Right atrium auricular region (tissue), 2 donors: ENCODE measurements around the gene HRH3. TPM values are rescaled to one million over a fixed set of nuclear protein-coding genes. Genes with fewer than 3 reads are reported as not detected.

Experiments used
- DNase-seq: peaks from one replicate; pipeline ENCODE4 v3.0.0-alpha.2; 2019; ENCODE audit warnings: low spot score
- H3K27ac ChIP-seq, 2 donors: fragments of 200-600 bp; sonication (generic); 1 replicate in 1 of 2; 2 replicates in 1 of 2; pipeline ENCODE4 v1.5.1; 2016 to 2019
- H3K27me3 ChIP-seq, 2 donors: fragments of 200-600 bp; sonication (generic); one replicate each; pipeline versions ENCODE4 v1.5.1 to v1.6.0; 2017 to 2019
- H3K36me3 ChIP-seq: fragments of 200-600 bp; sonication (generic); one replicate; pipeline ENCODE4 v1.5.1; 2016
- H3K4me1 ChIP-seq, 2 donors: fragments of 200-600 bp; sonication (generic); one replicate each; pipeline versions ENCODE4 v1.5.1 to v1.6.0; 2017 to 2019
- H3K4me3 ChIP-seq, 2 donors: fragments of 200-600 bp; sonication (generic); 1 replicate in 1 of 2; 2 replicates in 1 of 2; pipeline ENCODE4 v1.5.1; 2017 to 2019; ENCODE audit warnings: mild to moderate bottlenecking in 1 of 2, moderate library complexity in 1 of 2
- H3K9me3 ChIP-seq, 2 donors: fragments of 200-600 bp; sonication (generic); one replicate each; pipeline ENCODE4 v1.5.1; 2019
- total RNA-seq, 2 donors: library from RNA; depleted of rRNA; stranded (reverse); fragments of >200 nt; gene quantifications; one replicate each; pipeline ENCODE4 v1.1.0, GENCODE V29; 2016
- TF ChIP-seq, protein P1 (sequence below), 2 donors: fragments of 200-600 bp; sonication (generic); IDR thresholded peaks; one replicate each; pipeline ENCODE4 v1.5.1; 2019; ENCODE audit warnings: antibody characterized with exemption in 2 of 2

Gene HRH3
- total RNA-seq, 2 donors from 2014 or later, result not detected

DNA sequence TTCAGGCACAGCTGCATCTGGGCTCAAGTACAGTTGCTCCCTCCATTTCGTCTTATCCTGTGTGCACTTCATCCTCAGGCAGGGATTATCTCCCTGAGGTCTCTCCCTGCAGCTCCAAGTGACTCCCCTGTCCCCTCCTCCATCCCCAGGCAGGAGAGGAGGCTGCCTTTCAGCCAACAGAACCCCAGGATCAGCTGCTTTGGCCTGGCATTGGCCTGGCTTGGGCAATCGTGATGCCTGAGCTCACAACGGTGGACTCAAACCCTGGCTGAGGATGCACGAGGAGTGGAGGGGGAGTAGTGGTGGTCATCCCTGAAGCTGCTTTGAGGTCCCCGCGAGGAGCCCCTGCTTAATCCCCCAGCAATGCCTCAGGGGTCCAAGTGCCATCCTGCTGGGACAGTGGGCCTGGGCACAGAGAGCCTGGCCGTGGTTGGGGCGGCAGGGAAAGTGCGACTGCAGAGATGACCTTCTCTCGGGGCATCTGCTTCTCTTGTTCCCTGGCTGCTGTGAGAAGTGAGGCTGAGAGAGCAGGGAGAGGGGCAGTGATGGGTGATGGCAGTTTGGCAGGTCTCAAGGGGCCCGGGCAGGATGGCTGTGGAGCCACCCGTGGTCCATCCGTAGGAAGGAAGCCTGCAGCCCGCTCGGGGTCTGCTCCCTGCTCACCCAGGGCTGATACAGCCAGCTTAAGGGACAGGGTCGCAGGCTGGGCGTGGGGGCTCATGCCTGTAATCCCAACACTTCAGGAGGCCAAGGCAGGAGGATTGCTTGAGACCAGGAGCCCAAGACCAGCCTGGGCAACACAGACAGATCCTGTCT is 6.0 kb upstream of the HRH3 start:
- DNase-seq, result no peak
- Histone ChIP-seq H3K27me3 (peaks cover 6 to 12% of the 10 kb centered on the region in 2 donors), H3K27ac (no peak overlapping the region), H3K4me1 (peaks cover 0 to 4% of the 10 kb centered on the region in 2 donors), H3K36me3 (no peaks in the 10 kb centered on the region), H3K4me3 (no peak overlapping the region), H3K9me3 (no peaks in the 10 kb centered on the region)
- TF ChIP-seq, protein P1, sequence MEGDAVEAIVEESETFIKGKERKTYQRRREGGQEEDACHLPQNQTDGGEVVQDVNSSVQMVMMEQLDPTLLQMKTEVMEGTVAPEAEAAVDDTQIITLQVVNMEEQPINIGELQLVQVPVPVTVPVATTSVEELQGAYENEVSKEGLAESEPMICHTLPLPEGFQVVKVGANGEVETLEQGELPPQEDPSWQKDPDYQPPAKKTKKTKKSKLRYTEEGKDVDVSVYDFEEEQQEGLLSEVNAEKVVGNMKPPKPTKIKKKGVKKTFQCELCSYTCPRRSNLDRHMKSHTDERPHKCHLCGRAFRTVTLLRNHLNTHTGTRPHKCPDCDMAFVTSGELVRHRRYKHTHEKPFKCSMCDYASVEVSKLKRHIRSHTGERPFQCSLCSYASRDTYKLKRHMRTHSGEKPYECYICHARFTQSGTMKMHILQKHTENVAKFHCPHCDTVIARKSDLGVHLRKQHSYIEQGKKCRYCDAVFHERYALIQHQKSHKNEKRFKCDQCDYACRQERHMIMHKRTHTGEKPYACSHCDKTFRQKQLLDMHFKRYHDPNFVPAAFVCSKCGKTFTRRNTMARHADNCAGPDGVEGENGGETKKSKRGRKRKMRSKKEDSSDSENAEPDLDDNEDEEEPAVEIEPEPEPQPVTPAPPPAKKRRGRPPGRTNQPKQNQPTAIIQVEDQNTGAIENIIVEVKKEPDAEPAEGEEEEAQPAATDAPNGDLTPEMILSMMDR (IDR thresholded peaks at IDR 0.05), result no peak

DNA sequence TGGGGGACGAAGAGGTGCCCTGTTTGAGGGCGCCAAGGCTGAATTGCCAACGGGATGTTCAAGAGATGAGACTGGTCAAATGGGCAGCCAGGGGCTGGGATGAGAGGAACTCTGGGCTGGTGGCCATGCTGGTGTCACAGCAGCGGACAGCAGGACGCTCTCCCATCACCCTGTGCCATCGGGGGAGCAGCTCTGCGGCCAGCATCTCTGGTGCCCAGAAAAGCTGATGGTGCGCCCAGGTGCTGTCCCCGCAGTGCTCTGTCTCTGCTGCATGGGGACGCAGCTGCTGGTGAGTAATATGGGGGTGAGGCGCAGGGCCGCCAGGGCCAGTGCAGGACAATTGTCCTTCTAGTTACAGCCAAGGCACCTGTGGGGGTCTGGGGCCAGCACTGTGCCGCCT is 4.9 kb upstream of the HRH3 start:
- TF ChIP-seq, protein P1 (IDR thresholded peaks at IDR 0.05), result no peak
- H3K4me3 ChIP-seq, result no peak overlapping the region
- no peak overlapping the region for H3K27ac ChIP-seq
- no peaks in the 10 kb centered on the region for H3K36me3 ChIP-seq
- H3K27me3 ChIP-seq, result peaks cover 11 to 20% of the 10 kb centered on the region in 2 donors
- H3K9me3 ChIP-seq, result no peaks in the 10 kb centered on the region
- DNase-seq, result no peak
- H3K4me1 ChIP-seq, result peaks cover 0 to 12% of the 10 kb centered on the region in 2 donors

DNA sequence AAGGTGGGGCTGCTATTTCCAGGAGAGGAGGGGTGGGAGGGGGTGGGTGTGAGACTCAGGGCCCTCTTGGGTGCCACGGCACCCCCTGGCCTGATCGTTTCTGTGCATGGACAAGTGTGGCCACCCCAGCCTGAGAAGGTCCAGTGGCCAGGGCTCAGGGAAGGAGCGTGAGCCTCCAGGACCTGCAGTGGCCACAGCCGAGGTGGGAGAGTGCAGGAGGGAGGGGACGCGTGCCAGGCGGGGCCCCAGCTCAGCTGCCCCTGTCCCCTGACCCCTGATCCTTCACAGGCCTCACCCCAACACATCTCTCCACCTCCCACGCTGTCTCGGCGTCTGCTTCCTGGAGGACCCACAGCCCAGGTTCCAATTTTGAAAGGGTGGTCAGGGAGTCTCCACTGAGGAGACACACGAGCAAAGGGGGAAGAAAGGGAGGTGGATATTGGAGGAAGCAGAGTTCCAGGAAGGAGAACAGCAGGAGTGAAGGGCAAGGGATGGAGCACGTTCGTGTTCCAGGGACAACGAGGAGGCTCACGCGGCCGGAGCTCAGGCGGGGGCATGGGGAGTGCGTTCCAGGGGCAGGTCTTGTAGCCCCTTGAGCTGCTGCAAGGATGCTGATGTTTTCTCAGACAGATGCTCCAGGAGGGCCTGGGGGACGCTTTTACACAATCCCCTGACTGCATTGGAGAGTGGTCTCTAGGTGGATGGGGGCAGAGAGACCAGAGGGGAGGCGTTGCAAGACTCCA is 4.2 kb upstream of the HRH3 start:
- TF ChIP-seq, protein P1 (IDR thresholded peaks at IDR 0.05), result no peak
- Histone ChIP-seq H3K27ac (no peak overlapping the region), H3K4me1 (peaks cover 0 to 16% of the 10 kb centered on the region in 2 donors), H3K36me3 (no peaks in the 10 kb centered on the region), H3K4me3 (no peak overlapping the region), H3K9me3 (no peaks in the 10 kb centered on the region), H3K27me3 (peaks cover 11 to 22% of the 10 kb centered on the region in 2 donors)
- no peak for DNase-seq

- no peak overlapping the region for H3K27ac ChIP-seq
- peaks cover 11 to 29% of the 10 kb centered on the region in 2 donors for H3K27me3 ChIP-seq
- H3K4me1 ChIP-seq, result peaks cover 0 to 22% of the 10 kb centered on the region in 2 donors
- no peak for DNase-seq
- H3K9me3 ChIP-seq, result no peaks in the 10 kb centered on the region
- TF ChIP-seq, protein P1 (IDR thresholded peaks at IDR 0.05), result no peak
- H3K36me3 ChIP-seq, result no peaks in the 10 kb centered on the region
- no peak overlapping the region for H3K4me3 ChIP-seq
Measured at GRCh38 chr20:62223571-62223970, 3.5 kb upstream of the HRH3 start.

DNA sequence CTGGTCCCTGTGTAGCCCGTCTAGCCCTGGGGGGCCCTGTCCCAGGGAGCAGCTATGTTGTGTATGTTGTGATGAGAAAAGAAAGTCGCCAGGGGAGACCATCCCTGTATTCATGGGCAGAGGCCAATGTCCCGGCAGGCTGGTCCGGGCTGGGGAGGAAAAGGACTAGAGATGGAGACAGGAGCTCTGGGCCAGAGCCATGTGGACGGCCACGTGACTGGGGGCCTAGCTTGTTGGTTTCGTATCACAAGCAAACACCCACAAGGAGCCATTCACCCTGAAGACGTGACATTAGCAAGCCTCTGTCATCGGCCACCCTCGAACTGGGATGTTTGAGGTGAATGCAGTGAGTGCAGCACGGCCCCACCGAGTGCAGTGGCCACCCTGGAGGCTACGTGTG is 2.9 kb upstream of the HRH3 start:
- TF ChIP-seq, protein P1 (IDR thresholded peaks at IDR 0.05), result no peak
- Histone ChIP-seq H3K9me3 (no peaks in the 10 kb centered on the region), H3K27me3 (peaks cover 11 to 33% of the 10 kb centered on the region in 2 donors), H3K4me1 (peaks cover 0 to 22% of the 10 kb centered on the region in 2 donors), H3K36me3 (no peaks in the 10 kb centered on the region), H3K27ac (no peak overlapping the region), H3K4me3 (no peak overlapping the region)
- DNase-seq, result no peak
